Fibroblast of peridontal ligament (primary cell): ENCODE data around the gene MANF.

Experiments used
- DNase-seq: peaks from one replicate; pipeline ENCODE4 v3.0.0-alpha.2; 2010; ENCODE audit errors: extremely low read depth

The MANF gene

DNA sequence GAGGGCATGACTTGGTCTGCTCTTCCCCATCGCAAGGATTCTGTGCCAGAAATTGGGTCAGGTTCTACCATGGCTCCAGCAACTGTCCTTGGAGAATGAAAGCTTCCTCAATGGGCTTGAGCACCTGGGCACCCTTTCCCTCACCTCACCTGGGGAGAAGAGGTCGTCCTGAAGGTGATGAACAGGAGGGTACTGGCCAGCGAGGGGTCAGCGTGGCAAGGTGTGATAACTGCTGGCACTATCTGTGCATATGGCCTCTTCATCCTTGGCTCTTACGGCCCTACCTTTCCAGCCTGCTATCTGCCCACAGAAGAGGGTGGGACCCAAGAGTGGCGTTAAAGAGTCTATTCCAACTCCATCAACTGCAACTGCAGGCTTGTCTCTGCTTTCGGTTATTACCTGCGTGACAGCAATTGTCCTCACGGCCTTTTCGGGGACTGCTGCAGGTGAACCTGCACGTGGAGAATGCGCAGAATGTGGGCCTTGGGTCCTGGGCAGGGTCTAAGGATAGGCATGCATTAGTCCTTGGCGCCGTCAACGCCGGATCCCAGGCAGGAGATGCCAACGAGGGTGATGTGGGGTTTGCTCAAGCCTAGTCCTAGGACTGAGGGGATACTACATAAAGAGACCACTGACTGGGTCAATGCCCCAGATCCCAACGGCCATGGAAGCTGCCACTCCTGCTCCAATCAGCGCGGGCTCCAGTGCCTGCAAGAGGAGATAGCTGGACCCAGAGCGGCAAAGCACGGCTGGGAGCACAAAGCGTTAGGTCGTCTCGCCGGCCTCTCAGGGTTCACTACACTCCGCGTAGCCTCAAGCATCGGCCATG lies 5.4 kb downstream of the MANF start:
- no peak for DNase-seq

GRCh38 chr3:51391075-51391565 lies 6.0 kb downstream of the MANF start, which contains the start of gene RBM15B:
Gene RBM15B (plus strand): TSS chr3:51391285. CDS start chr3:51391400, 115 bp downstream.
- peak; percentile 92 for DNase-seq

- DNase-seq = peak; percentile 14
These were observed 6.7 kb downstream of the MANF start for GRCh38 chr3:51391566-51392354.

GRCh38 chr3:51392355-51393133 lies 7.5 kb downstream of the MANF start:
- no peak for DNase-seq

- DNase-seq = no peak
These were observed 8.0 kb downstream of the MANF start for GRCh38 chr3:51393134-51393495.

- DNase-seq = no peak
These were observed 8.5 kb downstream of the MANF start for GRCh38 chr3:51393564-51393963.

DNA sequence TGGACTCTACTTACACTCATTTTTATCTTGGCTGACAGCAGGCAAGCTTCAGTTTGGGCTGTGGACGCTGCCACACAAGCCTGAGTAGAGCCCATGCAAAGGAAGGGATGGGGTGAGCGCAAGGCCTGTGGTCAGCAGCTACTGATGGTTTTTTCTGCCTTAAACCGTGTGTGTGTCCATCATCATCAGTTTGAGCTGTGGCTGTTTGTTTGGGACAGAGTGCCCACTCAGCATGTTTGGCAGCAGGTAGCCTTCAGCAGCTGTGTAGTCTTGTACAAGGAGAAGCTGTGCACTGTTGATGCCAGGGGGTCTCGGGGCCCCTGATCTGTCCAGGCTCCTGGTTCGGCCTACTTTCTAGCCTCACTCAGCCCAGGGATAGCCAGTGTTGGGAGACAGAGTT lies 9.4 kb downstream of the MANF start:
- no peak for DNase-seq

GRCh38 chr3:51395493-51396213 lies 10.6 kb downstream of the MANF start:
- DNase-seq = no peak

DNA sequence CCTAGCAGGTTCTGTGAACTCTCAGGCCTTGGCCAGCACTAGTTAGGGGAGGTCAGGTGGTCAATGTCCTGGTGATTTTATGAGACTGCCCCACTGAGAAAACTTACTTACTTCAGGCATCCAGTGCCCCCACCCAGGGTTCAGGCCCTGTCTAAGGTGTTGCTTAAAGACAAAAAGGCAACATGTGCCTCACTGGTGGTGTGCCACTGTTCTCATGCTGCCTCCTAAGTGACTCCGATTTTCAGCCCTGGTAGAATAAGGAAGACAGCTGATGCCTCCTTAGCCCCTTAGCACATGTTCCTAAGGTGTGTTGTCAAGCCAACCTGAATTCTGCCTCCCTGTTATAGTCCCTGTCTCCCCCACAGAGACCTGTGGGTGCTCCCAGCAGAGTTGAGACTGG lies 11.3 kb downstream of the MANF start:
- DNase-seq = no peak

DNA sequence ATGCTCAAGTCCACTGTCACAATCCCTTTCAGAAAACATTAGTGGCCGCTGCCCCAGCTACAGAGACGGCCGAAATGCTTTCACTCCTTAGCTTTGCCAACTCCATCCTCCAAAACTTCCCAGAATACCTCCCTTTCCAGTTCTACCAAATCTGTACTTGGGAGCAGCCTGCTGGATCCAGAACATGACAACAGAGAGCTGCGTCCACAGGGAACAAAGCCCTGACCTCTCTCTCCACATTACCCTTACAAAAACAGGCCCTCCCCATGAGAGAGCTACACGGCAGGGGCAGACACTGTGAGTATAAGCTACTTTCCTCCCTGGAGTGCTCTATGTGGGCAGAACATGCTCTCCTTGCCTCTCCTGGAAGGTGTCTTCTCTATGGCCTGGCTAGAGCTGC lies 12.3 kb downstream of the MANF start:
- no peak for DNase-seq

GRCh38 chr3:51398595-51399310 lies 13.7 kb downstream of the MANF start:
- DNase-seq = no peak

DNA sequence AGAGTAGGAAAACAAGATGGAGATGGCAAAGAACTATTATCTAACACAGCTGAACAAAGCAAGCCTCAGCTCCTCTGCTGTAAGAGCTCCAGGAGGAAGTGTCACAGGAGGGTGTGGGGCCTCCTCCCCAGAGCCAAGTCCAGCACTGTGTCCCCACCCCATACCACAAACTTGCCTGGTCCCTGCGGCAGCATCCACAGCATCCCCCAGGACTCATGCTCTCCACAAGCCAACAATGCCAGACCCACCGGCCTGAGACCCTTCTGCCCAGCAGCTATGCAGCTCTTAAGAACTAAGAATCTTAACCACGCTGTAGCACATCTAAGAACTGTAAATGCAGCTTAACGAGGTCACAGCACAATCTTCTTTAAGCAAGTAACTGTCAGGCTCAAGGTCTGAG lies 15.1 kb downstream of the MANF start:
- no peak for DNase-seq

DNA sequence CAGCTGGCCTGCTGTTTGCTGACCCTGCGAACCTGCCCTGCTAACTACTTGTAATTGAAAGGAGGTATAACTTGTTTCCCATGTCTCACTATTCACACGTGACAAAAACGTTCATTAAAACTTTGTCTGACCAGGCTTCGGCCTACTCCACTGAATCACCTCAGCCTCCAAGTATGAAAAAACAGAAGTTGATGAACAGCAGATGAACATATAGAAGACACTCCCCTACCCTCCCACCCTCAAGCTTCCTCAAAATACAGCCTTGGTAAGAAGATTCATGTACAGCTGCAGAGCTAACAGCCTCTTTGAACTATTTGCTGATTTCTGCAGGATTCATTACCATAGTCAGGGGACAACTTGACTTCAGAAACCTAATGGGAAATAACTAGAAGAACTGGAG lies 16.6 kb downstream of the MANF start:
- DNase-seq = no peak

DNA sequence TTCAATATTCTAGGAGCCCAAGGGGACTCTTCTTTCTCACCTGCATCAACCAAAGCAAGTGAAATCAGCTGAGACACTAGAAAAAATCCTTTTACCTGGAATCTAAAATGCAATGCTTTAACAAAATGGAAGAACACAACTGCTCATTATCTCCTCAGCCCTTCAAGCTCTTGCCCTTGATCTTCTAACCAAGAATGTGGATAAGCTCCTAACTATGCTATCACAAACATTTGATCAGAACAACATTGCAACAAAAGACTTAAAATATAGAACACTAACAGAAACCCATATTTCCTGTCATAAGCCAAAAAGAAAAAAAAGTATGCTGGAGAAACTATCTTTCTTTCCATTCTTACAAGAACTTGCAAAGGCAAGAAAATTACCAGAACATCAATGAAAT lies 18.6 kb downstream of the MANF start:
- DNase-seq = no peak

GRCh38 chr3:51408021-51408420 lies 22.9 kb downstream of the MANF start:
- no peak for DNase-seq

GRCh38 chr3:51408813-51409212 lies 23.7 kb downstream of the MANF start:
- DNase-seq = no peak

DNA sequence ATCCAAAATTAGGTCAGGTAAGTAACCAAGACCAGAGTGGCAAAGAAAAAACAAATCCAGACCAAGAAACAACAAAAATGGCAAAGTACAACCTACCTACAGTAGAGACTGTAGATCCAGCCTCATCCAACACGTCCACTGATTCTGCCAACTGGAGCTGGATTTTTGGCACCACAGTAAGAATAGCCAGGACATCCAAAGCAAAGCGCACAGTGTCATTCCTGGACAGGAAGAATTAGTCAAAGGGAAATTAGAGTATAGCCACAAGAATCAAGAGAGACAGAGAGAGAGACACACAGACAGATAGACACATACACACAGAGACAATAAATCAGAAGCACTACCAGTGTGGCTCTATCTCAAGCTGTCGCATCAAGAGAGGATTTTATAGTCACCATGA lies 37.1 kb downstream of the MANF start:
- no peak for DNase-seq

DNA sequence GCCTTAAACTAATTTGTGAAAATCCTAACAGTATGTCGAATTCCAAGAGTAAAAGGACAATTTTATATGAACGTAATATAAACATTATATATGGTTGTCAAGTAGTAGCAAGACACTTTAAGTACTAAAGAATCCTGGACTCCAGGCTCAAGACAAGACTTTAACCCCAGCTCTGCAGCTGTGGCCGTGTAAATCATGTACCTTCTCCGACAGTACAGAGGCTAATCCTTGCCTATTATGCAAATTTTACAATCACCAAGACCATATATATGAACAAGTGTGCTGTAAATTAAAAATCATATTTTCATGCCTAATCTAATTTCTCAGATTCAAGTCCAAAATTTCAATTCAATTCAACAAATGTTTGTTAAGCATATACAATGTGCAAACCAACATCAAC lies 41.8 kb downstream of the MANF start:
- no peak for DNase-seq

- DNase-seq = no peak
These were observed 44.0 kb downstream of the MANF start for GRCh38 chr3:51429138-51429537.

DNA sequence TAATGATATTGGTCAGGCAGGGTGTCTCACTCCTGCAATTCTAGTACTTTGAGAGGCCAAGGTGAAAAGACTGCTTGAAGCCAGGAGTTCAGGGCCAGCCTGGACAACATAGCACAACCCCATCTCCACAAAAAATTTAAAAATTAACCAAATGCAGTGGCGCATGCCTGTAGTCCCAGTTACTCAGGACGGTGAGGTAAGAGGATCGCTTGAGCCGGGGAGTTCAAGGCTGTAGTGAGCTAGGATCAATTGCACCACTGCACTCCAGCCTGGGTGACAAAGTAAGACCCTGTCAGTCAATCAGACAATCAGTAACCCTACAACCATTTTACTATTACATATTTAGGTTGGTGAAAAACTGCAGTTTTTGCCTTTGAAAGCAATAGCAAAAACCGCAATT lies 49.0 kb downstream of the MANF start:
- no peak for DNase-seq
